PC-3 (cell line): ENCODE measurements around the gene VGF. TPM values are rescaled to one million over a fixed set of nuclear protein-coding genes. Genes with fewer than 3 reads are reported as not detected.

Experiments
- ATAC-seq: fragments of 200-7000 bp; cut with Tn5 transposase; 2 replicates; pipeline ENCODE4 v1.9.1; 2020; ENCODE audit warnings: mild to moderate bottlenecking, moderate library complexity
- BruUV-seq: library from RNA; stranded (reverse); fragments of 400-500 nt; replicated peaks from 2 replicates; lab custom pipeline; 2021; lab: Mats Ljungman, UMichigan
- CTCF ChIA-PET: fragments of 300-600 bp; sonication (Branson Sonifier 250); formaldehyde crosslinking; loops from one replicate; lab custom pipeline; 2022; ENCODE audit warnings: antibody characterized with exemption; lab: Charles Lee
- POLR2A ChIA-PET: fragments of 300-600 bp; sonication (Branson Sonifier 250); formaldehyde crosslinking; loops from one replicate; lab custom pipeline; 2022; ENCODE audit warnings: antibody characterized with exemption; ENCODE audit not compliant: unreplicated experiment; lab: Charles Lee
- DNase-seq: peaks from one replicate; pipeline ENCODE4 v3.0.0-alpha.2; 2015
- H2AFZ ChIP-seq: fragments of 300-600 bp; sonication (generic); 2 replicates; pipeline ENCODE4 v1.6.0; 2016; ENCODE audit warnings: antibody characterized with exemption, low read length
- H3F3A ChIP-seq: fragments of 300-600 bp; sonication (generic); one replicate; pipeline ENCODE4 v1.6.0; 2017; ENCODE audit warnings: antibody characterized with exemption, low read length, control low read depth, mild to moderate bottlenecking; ENCODE audit not compliant: unreplicated experiment
- H3K27ac ChIP-seq: fragments of 300-600 bp; sonication (generic); 2 replicates; pipeline ENCODE4 v1.5.1; 2016; ENCODE audit warnings: mild to moderate bottlenecking, low read length
- H3K27me3 ChIP-seq: fragments of 300-600 bp; sonication (generic); 2 replicates; pipeline ENCODE4 v1.6.1; 2016; ENCODE audit warnings: low read length, mixed read lengths
- H3K36me3 ChIP-seq: fragments of 300-600 bp; sonication (generic); 2 replicates; pipeline ENCODE4 v1.6.1; 2016; ENCODE audit warnings: low read depth, mixed run types, low read length, mixed read lengths
- H3K4me1 ChIP-seq: fragments of 300-600 bp; sonication (generic); 2 replicates; pipeline ENCODE4 v1.5.1; 2016; ENCODE audit warnings: low read length; ENCODE audit not compliant: insufficient read depth
- H3K4me2 ChIP-seq: fragments of 300-600 bp; sonication (generic); 2 replicates; pipeline ENCODE4 v1.6.0; 2016; ENCODE audit warnings: low read length
- H3K4me3 ChIP-seq: fragments of 300-600 bp; sonication (generic); 2 replicates; pipeline ENCODE4 v1.5.1; 2016; ENCODE audit warnings: mild to moderate bottlenecking, low read length, mixed read lengths
- H3K79me2 ChIP-seq: fragments of 300-600 bp; sonication (generic); 2 replicates; pipeline ENCODE4 v1.6.1; 2017; ENCODE audit warnings: low read length, mixed read lengths
- H3K9ac ChIP-seq: fragments of 300-600 bp; sonication (generic); 2 replicates; pipeline ENCODE4 v1.6.0; 2016; ENCODE audit warnings: mild to moderate bottlenecking, low read length
- H3K9me2 ChIP-seq: fragments of 300-600 bp; sonication (generic); replicated peaks from 2 replicates; pipeline ENCODE4 v1.6.1; 2016; ENCODE audit warnings: mixed run types, low read length, mixed read lengths
- H3K9me3 ChIP-seq: fragments of 300-600 bp; sonication (generic); 2 replicates; pipeline ENCODE4 v1.6.1; 2016; ENCODE audit warnings: low read length, mixed read lengths
- H4K20me1 ChIP-seq: fragments of 300-600 bp; sonication (generic); 2 replicates; pipeline ENCODE4 v1.6.1; 2016; ENCODE audit warnings: low read length, mixed read lengths
- EZH2 ChIP-seq: fragments of 300-600 bp; sonication (generic); IDR thresholded peaks from one replicate; pipeline ENCODE4 v1.6.1; 2017; ENCODE audit warnings: antibody characterized with exemption, mild to moderate bottlenecking, low read length; ENCODE audit not compliant: unreplicated experiment
- EZH2phosphoT487 ChIP-seq: fragments of 300-600 bp; sonication (generic); IDR thresholded peaks from 2 replicates; pipeline ENCODE4 v1.6.1; 2018; ENCODE audit warnings: mild to moderate bottlenecking, antibody characterized with exemption, low read length, borderline replicate concordance
- intact Hi-C: fragments of 100-400 bp; cut with micrococcal nuclease; formaldehyde crosslinking; loops from 2 replicates; pipeline ENCODE4 v1.9.0; 2023
- total RNA-seq: library from RNA; depleted of rRNA; stranded (reverse); fragments of >200 nt; gene quantifications from 2 replicates; pipeline ENCODE4 v1.2.3, GENCODE V29; 2014
- TF ChIP-seq, protein P1 (sequence below): fragments of 300-600 bp; sonication (generic); conservative IDR thresholded peaks from 2 replicates; pipeline ENCODE4 v1.5.1; 2017; ENCODE audit warnings: antibody characterized with exemption, low read depth, mild to moderate bottlenecking, low read length

The VGF gene
- total RNA-seq, 1 experiment from 2014 or later: 1.6 TPM

DNA sequence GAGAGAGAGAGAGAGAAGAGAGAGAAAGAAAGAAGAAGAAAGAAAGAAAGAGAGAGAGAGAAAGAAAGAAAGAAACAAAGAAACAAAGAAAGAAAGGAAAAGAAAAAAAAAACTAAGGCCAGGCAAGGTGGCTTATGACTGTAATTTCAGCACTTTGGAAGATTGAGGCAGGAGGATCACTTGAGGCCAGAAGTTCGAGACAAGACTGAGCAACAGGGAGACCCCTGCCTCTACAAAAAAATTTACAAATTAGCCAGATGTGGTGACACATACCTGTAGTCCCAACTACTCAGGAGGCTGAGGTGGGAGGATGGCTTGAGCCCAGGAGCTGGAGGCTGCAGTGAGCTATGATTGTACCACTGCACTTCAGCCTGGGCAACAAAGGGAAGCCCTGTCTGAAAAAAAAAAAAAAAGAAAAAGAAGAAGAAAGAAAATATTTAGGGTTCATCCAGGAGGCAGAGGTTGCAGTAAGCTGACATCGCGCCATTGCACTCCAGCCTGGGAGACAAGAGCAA, 35.7 kb downstream of the VGF start:
- no peak overlapping the region for H3K9ac ChIP-seq
- H4K20me1 ChIP-seq: no peaks in the 10 kb centered on the region
- ATAC-seq (no peak), DNase-seq (no peak)
- no peaks in the 10 kb centered on the region for H3K27me3 ChIP-seq
- POLR2A ChIA-PET: no interaction called here
- H3K79me2 ChIP-seq: no peaks in the 10 kb centered on the region
- H3K4me1 ChIP-seq: peaks cover 30% of the 10 kb centered on the region
- no peak overlapping the region for H2AFZ ChIP-seq
- TF ChIP-seq EZH2: no peak
- TF ChIP-seq, protein P1, sequence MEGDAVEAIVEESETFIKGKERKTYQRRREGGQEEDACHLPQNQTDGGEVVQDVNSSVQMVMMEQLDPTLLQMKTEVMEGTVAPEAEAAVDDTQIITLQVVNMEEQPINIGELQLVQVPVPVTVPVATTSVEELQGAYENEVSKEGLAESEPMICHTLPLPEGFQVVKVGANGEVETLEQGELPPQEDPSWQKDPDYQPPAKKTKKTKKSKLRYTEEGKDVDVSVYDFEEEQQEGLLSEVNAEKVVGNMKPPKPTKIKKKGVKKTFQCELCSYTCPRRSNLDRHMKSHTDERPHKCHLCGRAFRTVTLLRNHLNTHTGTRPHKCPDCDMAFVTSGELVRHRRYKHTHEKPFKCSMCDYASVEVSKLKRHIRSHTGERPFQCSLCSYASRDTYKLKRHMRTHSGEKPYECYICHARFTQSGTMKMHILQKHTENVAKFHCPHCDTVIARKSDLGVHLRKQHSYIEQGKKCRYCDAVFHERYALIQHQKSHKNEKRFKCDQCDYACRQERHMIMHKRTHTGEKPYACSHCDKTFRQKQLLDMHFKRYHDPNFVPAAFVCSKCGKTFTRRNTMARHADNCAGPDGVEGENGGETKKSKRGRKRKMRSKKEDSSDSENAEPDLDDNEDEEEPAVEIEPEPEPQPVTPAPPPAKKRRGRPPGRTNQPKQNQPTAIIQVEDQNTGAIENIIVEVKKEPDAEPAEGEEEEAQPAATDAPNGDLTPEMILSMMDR: no peak
- TF ChIP-seq EZH2phosphoT487: no peak
- intact Hi-C loops: loop anchor here (10.0 kb wide), 1 partner anchor 235 kb away; the partner anchor contains the start of gene ACHE
- no peak overlapping the region for H3K27ac ChIP-seq
- CTCF ChIA-PET: interaction anchor here (0.6 kb wide), 1 partner anchor 14 kb away, joined by 7 read pairs; no protein-coding TSS in a partner anchor
- no peak overlapping the region for H3K4me2 ChIP-seq
- no TSS peak for BruUV-seq
- no peak overlapping the region for H3K4me3 ChIP-seq
- H3K36me3 ChIP-seq: no peaks in the 10 kb centered on the region
- no peaks in the 10 kb centered on the region for H3K9me2 ChIP-seq
- H3K9me3 ChIP-seq: no peaks in the 10 kb centered on the region
- no peaks in the 10 kb centered on the region for H3F3A ChIP-seq

DNA sequence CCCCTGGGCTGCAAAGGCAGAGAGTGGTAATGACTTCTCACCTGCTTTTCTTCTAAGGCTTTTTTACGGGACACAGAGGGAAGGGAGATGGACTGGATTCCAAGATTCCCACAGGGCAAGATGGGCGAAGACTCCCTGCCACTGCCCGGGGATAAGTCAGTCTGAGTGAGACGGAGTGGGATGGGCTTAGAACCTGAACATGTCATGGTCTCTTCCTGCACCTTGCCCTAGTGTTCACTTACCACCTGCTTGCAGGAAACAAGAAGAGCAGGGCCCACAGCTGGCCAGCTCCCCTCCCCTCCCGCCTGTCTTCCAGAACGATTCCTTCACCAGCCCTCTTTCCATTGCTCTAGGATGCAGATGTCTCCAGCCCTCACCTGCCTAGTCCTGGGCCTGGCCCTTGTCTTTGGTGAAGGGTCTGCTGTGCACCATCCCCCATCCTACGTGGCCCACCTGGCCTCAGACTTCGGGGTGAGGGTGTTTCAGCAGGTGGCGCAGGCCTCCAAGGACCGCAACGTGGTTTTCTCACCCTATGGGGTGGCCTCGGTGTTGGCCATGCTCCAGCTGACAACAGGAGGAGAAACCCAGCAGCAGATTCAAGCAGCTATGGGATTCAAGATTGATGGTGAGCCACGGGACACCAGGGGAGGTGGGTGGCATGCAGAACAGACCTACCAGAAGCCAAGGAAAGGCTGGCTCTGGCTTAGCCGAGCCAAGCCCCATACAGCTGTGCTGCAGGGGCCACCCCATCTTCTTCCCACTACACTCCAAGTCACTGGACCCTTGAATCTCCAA, 37.1 kb downstream of the VGF start:
- Histone ChIP-seq H4K20me1 (no peaks in the 10 kb centered on the region), H3K27me3 (no peaks in the 10 kb centered on the region), H3K4me3 (peak overlapping the region; percentile 52; the same call in 1 of the 2 replicates), H3K9me3 (no peaks in the 10 kb centered on the region), H3F3A (no peaks in the 10 kb centered on the region), H3K9me2 (no peaks in the 10 kb centered on the region), H3K4me1 (peaks cover 30% of the 10 kb centered on the region), H3K79me2 (no peaks in the 10 kb centered on the region), H3K36me3 (no peaks in the 10 kb centered on the region), H3K9ac (no peak overlapping the region), H2AFZ (no peak overlapping the region), H3K27ac (no peak overlapping the region), H3K4me2 (peak overlapping the region; percentile 61)
- peak; percentile 25 for DNase-seq
- BruUV-seq: no TSS peak
- ChIA-PET POLR2A (interaction anchor here (0.6 kb wide), 1 partner anchor 10 kb away, joined by 5 read pairs; no protein-coding TSS in a partner anchor), CTCF (no interaction called here)
- intact Hi-C loops: no loop called here
- TF ChIP-seq EZH2phosphoT487 (no peak), EZH2 (no peak)
- TF ChIP-seq, protein P1: no peak
- no peak; the same call in 1 of the 2 replicates for ATAC-seq
